H1 (cell line): ENCODE measurements around the gene RNF123. TPM values are rescaled to one million over a fixed set of nuclear protein-coding genes. Genes with fewer than 3 reads are reported as not detected.

Experiments
- CEBPB ChIP-seq: IDR thresholded peaks from 2 replicates; pipeline ENCODE4 v1.6.1; 2012; ENCODE audit warnings: low read depth, low read length
- EP300 ChIP-seq, 2 experiments: IDR thresholded peaks; 1 replicate in 1 of 2; 2 replicates in 1 of 2; pipeline ENCODE4 v1.6.1; 2011 to 2012; ENCODE audit warnings: low read depth in 2 of 2, low read length in 2 of 2, mild to moderate bottlenecking in 2 of 2, borderline replicate concordance in 1 of 2, inconsistent platforms in 1 of 2, moderate library complexity in 1 of 2
- HDAC6 ChIP-seq: IDR thresholded peaks from one replicate; pipeline ENCODE4 v1.7.1; 2012; ENCODE audit warnings: low read depth, mild to moderate bottlenecking, inconsistent platforms, low read length, moderate library complexity
- JUND ChIP-seq: IDR thresholded peaks from 2 replicates; pipeline ENCODE4 v1.6.1; 2011; ENCODE audit warnings: mild to moderate bottlenecking, improper control_type of control experiment, low read length
- RBBP5 ChIP-seq: IDR thresholded peaks from 2 replicates; pipeline ENCODE4 v1.7.1; 2012; ENCODE audit warnings: low read depth, mild to moderate bottlenecking, inconsistent platforms, low read length, moderate library complexity, borderline replicate concordance
- RFX5 ChIP-seq: IDR thresholded peaks from 2 replicates; pipeline ENCODE4 v1.6.1; 2011; ENCODE audit warnings: low read depth, low read length, improper control_type of control experiment, borderline replicate concordance
- YY1 ChIP-seq: IDR thresholded peaks from 2 replicates; pipeline ENCODE4 v1.6.1; 2011; ENCODE audit warnings: low read depth, mild to moderate bottlenecking, low read length
- polyA plus RNA-seq, 7 experiments: library from polyadenylated mRNA; depleted of rRNA in 3 of 7; stranded (reverse) in 5 of 7; unstranded in 2 of 7; fragments of >200 nt in 5 of 7; fragments of 200-250 nt in 2 of 7; gene quantifications; 1 replicate in 5 of 7; 2 replicates in 1 of 7; 4 replicates in 1 of 7; pipeline versions ENCODE4 v1.2.1 to v1.2.3, GENCODE V29; 2011 to 2013; ENCODE audit warnings: missing spikeins in 2 of 7, mixed read lengths in 2 of 7
- total RNA-seq: library from RNA; stranded (reverse); fragmentation: NEBNext Ultra II Directional; extraction: Animal tissue kit (Norgen Biotek cat#: 25700); gene quantifications from 2 replicates; pipeline ENCODE4 v1.2.1, GENCODE V29; 2021
- TF ChIP-seq, protein P1 (sequence below): fragments of 300-600 bp; sonication (generic); IDR thresholded peaks from 2 replicates; pipeline ENCODE4 v1.7.1; 2012; ENCODE audit warnings: low read length, moderate library complexity, mild to moderate bottlenecking, inconsistent platforms; ENCODE audit not compliant: insufficient replicate concordance
- TF ChIP-seq, protein P2 (sequence below), 3 experiments: IDR thresholded peaks; 1 replicate in 2 of 3; 2 replicates in 1 of 3; pipeline versions ENCODE4 v1.5.1 to v1.6.1; 2011; ENCODE audit warnings: low read length in 3 of 3, mild to moderate bottlenecking in 3 of 3, inconsistent platforms in 2 of 3, low read depth in 1 of 3, moderate library complexity in 1 of 3; ENCODE audit not compliant: insufficient read depth in 1 of 3; ENCODE audit errors: control extremely low read depth in 1 of 3

Gene RNF123
- total and polyA plus RNA-seq, 2 of the 8 experiments (the other 6 are each of a cell fraction or from before 2014, with no cell fraction given) = 30.5 to 57.7 TPM

- TF ChIP-seq, protein P1, sequence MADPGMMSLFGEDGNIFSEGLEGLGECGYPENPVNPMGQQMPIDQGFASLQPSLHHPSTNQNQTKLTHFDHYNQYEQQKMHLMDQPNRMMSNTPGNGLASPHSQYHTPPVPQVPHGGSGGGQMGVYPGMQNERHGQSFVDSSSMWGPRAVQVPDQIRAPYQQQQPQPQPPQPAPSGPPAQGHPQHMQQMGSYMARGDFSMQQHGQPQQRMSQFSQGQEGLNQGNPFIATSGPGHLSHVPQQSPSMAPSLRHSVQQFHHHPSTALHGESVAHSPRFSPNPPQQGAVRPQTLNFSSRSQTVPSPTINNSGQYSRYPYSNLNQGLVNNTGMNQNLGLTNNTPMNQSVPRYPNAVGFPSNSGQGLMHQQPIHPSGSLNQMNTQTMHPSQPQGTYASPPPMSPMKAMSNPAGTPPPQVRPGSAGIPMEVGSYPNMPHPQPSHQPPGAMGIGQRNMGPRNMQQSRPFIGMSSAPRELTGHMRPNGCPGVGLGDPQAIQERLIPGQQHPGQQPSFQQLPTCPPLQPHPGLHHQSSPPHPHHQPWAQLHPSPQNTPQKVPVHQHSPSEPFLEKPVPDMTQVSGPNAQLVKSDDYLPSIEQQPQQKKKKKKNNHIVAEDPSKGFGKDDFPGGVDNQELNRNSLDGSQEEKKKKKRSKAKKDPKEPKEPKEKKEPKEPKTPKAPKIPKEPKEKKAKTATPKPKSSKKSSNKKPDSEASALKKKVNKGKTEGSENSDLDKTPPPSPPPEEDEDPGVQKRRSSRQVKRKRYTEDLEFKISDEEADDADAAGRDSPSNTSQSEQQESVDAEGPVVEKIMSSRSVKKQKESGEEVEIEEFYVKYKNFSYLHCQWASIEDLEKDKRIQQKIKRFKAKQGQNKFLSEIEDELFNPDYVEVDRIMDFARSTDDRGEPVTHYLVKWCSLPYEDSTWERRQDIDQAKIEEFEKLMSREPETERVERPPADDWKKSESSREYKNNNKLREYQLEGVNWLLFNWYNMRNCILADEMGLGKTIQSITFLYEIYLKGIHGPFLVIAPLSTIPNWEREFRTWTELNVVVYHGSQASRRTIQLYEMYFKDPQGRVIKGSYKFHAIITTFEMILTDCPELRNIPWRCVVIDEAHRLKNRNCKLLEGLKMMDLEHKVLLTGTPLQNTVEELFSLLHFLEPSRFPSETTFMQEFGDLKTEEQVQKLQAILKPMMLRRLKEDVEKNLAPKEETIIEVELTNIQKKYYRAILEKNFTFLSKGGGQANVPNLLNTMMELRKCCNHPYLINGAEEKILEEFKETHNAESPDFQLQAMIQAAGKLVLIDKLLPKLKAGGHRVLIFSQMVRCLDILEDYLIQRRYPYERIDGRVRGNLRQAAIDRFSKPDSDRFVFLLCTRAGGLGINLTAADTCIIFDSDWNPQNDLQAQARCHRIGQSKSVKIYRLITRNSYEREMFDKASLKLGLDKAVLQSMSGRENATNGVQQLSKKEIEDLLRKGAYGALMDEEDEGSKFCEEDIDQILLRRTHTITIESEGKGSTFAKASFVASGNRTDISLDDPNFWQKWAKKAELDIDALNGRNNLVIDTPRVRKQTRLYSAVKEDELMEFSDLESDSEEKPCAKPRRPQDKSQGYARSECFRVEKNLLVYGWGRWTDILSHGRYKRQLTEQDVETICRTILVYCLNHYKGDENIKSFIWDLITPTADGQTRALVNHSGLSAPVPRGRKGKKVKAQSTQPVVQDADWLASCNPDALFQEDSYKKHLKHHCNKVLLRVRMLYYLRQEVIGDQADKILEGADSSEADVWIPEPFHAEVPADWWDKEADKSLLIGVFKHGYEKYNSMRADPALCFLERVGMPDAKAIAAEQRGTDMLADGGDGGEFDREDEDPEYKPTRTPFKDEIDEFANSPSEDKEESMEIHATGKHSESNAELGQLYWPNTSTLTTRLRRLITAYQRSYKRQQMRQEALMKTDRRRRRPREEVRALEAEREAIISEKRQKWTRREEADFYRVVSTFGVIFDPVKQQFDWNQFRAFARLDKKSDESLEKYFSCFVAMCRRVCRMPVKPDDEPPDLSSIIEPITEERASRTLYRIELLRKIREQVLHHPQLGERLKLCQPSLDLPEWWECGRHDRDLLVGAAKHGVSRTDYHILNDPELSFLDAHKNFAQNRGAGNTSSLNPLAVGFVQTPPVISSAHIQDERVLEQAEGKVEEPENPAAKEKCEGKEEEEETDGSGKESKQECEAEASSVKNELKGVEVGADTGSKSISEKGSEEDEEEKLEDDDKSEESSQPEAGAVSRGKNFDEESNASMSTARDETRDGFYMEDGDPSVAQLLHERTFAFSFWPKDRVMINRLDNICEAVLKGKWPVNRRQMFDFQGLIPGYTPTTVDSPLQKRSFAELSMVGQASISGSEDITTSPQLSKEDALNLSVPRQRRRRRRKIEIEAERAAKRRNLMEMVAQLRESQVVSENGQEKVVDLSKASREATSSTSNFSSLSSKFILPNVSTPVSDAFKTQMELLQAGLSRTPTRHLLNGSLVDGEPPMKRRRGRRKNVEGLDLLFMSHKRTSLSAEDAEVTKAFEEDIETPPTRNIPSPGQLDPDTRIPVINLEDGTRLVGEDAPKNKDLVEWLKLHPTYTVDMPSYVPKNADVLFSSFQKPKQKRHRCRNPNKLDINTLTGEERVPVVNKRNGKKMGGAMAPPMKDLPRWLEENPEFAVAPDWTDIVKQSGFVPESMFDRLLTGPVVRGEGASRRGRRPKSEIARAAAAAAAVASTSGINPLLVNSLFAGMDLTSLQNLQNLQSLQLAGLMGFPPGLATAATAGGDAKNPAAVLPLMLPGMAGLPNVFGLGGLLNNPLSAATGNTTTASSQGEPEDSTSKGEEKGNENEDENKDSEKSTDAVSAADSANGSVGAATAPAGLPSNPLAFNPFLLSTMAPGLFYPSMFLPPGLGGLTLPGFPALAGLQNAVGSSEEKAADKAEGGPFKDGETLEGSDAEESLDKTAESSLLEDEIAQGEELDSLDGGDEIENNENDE = no peak
- TF ChIP-seq YY1 (no peak), CEBPB (no peak), HDAC6 (no peak), RFX5 (no peak), JUND (no peak), RBBP5 (no peak), EP300 (IDR thresholded peaks at IDR 0.05; ENCODE audit: borderline replicate concordance in 1 of 2, low read depth in 2 of 2, low read length in 2 of 2) (no peak)
- TF ChIP-seq, protein P2, sequence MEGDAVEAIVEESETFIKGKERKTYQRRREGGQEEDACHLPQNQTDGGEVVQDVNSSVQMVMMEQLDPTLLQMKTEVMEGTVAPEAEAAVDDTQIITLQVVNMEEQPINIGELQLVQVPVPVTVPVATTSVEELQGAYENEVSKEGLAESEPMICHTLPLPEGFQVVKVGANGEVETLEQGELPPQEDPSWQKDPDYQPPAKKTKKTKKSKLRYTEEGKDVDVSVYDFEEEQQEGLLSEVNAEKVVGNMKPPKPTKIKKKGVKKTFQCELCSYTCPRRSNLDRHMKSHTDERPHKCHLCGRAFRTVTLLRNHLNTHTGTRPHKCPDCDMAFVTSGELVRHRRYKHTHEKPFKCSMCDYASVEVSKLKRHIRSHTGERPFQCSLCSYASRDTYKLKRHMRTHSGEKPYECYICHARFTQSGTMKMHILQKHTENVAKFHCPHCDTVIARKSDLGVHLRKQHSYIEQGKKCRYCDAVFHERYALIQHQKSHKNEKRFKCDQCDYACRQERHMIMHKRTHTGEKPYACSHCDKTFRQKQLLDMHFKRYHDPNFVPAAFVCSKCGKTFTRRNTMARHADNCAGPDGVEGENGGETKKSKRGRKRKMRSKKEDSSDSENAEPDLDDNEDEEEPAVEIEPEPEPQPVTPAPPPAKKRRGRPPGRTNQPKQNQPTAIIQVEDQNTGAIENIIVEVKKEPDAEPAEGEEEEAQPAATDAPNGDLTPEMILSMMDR (IDR thresholded peaks at IDR 0.05; ENCODE audit: control extremely low read depth in 1 of 3, insufficient read depth in 1 of 3, low read depth in 1 of 3, low read length in 3 of 3) = no peak
These were observed 51.1 kb downstream of the RNF123 start (continued) for GRCh38 chr3:49740427-49740826.
